HL-60 (cell line): ENCODE results near the gene CTDP1.

Experiments
- CTCF ChIP-seq: IDR thresholded peaks from one replicate; pipeline ENCODE4 v1.5.1; 2011; ENCODE audit warnings: low read length, control low read depth, inconsistent platforms; ENCODE audit not compliant: insufficient read depth
- GABPA ChIP-seq: IDR thresholded peaks from 2 replicates; pipeline ENCODE4 v1.6.1; 2012; ENCODE audit warnings: low read depth
- REST ChIP-seq: IDR thresholded peaks from 2 replicates; pipeline ENCODE4 v1.6.1; 2012; ENCODE audit warnings: low read depth; ENCODE audit not compliant: insufficient replicate concordance

GRCh38 chr18:79704631-79705030 lies 25.0 kb downstream of the CTDP1 start:
- TF ChIP-seq CTCF (no peak), REST (no peak), GABPA (no peak)
